Endothelial cell of hepatic sinusoid (primary cell): ENCODE data around the gene KCNG2.
"Not testable (repeated sequence)": the region's sequence is repeated elsewhere in the genome, so short reads cannot be mapped to it uniquely, and the experiment has no call there.

Source experiments
- in situ Hi-C: cut with HindIII; loops from 2 replicates; pipeline ENCODE4 v1.10.0; 2017; ENCODE audit warnings: low sequenced_read_pairs

The KCNG2 gene

GRCh38 chr18:79797518-79798345 lies at the start of gene KCNG2:
KCNG2 (plus strand) TSS chr18:79797938; CDS start chr18:79863668, 65,730 bp downstream.
- in situ Hi-C loops: no loop called here

GRCh38 chr18:79748321-79749180 lies 49.2 kb upstream of the KCNG2 start:
- in situ Hi-C loops: no loop called here

- in situ Hi-C loops: no loop called here
Measured at GRCh38 chr18:79749251-79750191, 48.2 kb upstream of the KCNG2 start.

GRCh38 chr18:79750980-79751571 lies 46.7 kb upstream of the KCNG2 start:
- in situ Hi-C loops: no loop called here

- in situ Hi-C loops: not testable (repeated sequence)
Measured at GRCh38 chr18:79751918-79752578, 45.7 kb upstream of the KCNG2 start.

- in situ Hi-C loops: not testable (repeated sequence)
Measured at GRCh38 chr18:79752946-79753345, 44.8 kb upstream of the KCNG2 start.

GRCh38 chr18:79753391-79753851 lies 44.3 kb upstream of the KCNG2 start:
- in situ Hi-C loops: no loop called here

GRCh38 chr18:79754022-79754761 lies 43.5 kb upstream of the KCNG2 start:
- in situ Hi-C loops: no loop called here

GRCh38 chr18:79754831-79755351 lies 42.8 kb upstream of the KCNG2 start:
- in situ Hi-C loops: no loop called here

GRCh38 chr18:79755496-79756142 lies 42.1 kb upstream of the KCNG2 start:
- in situ Hi-C loops: no loop called here

- in situ Hi-C loops: no loop called here
Measured at GRCh38 chr18:79756143-79756500, 41.6 kb upstream of the KCNG2 start.

GRCh38 chr18:79756826-79757225 lies 40.9 kb upstream of the KCNG2 start:
- in situ Hi-C loops: no loop called here

- in situ Hi-C loops: loop anchor here (5.0 to 10.0 kb wide), 2 partner anchors 66 to 97 kb away; no protein-coding TSS in a partner anchor
Measured at GRCh38 chr18:79760348-79760747, 37.4 kb upstream of the KCNG2 start.

- in situ Hi-C loops: loop anchor here (5.0 to 10.0 kb wide), 2 partner anchors 66 to 96 kb away; no protein-coding TSS in a partner anchor
Measured at GRCh38 chr18:79760881-79761280, 36.9 kb upstream of the KCNG2 start.

GRCh38 chr18:79763407-79763806 lies 34.3 kb upstream of the KCNG2 start:
- in situ Hi-C loops: loop anchor here (5.0 to 10.0 kb wide), 2 partner anchors 69 to 94 kb away; no protein-coding TSS in a partner anchor

- in situ Hi-C loops: loop anchor here (5.0 to 10.0 kb wide), 2 partner anchors 69 to 93 kb away; no protein-coding TSS in a partner anchor
Measured at GRCh38 chr18:79764131-79764530, 33.6 kb upstream of the KCNG2 start.

- in situ Hi-C loops: loop anchor here (10.0 kb wide), 1 partner anchor 71 kb away; no protein-coding TSS in a partner anchor
Measured at GRCh38 chr18:79765491-79766245, 32.1 kb upstream of the KCNG2 start.
